Left ventricle myocardium inferior (tissue), 1 donor: ENCODE results near the gene HIBADH. TPM values are rescaled to one million over a fixed set of nuclear protein-coding genes. Genes with fewer than 3 reads are reported as not detected.
A peak's percentile ranks its signal among the peaks of the same experiment; 100 is the strongest.

Source experiments
- DNase-seq: peaks from one replicate; pipeline ENCODE4 v3.0.0-alpha.2; 2020
- H3K27ac ChIP-seq: fragments of 200-600 bp; replicated peaks from 2 replicates; pipeline ENCODE4 v1.8.0; 2021
- H3K27me3 ChIP-seq: fragments of 200-600 bp; 2 replicates; pipeline ENCODE4 v1.8.0; 2021; ENCODE audit warnings: low read depth
- H3K36me3 ChIP-seq: fragments of 200-600 bp; 2 replicates; pipeline ENCODE4 v1.8.0; 2021
- H3K4me1 ChIP-seq: fragments of 200-600 bp; 2 replicates; pipeline ENCODE4 v1.8.0; 2021
- H3K4me3 ChIP-seq: fragments of 200-600 bp; 2 replicates; pipeline ENCODE4 v1.8.0; 2021; ENCODE audit warnings: mild to moderate bottlenecking, moderate library complexity
- H3K9me3 ChIP-seq: fragments of 200-600 bp; replicated peaks from 2 replicates; pipeline ENCODE4 v1.8.0; 2021
- intact Hi-C: fragments of 100-400 bp; cut with micrococcal nuclease; formaldehyde crosslinking; loops from one replicate; pipeline ENCODE4 v1.11.0; 2022
- total RNA-seq: library from RNA; stranded (reverse); fragmentation: NEBNext Ultra II Directional; extraction: Animal tissue kit (Norgen Biotek cat#: 25700); gene quantifications from one replicate; pipeline ENCODE4 v1.2.1, GENCODE V29; 2021
- TF ChIP-seq, protein P1 (sequence below): fragments of 200-600 bp; IDR thresholded peaks from 2 replicates; pipeline ENCODE4 v1.8.0; 2021; ENCODE audit warnings: antibody characterized with exemption, mild to moderate bottlenecking, borderline replicate concordance
- donor health status: DM: no; HTN: yes; CAD: no; lungs with severe emphysema.

HIBADH gene
- total RNA-seq, 1 donor from 2014 or later = 90.8 TPM

DNA sequence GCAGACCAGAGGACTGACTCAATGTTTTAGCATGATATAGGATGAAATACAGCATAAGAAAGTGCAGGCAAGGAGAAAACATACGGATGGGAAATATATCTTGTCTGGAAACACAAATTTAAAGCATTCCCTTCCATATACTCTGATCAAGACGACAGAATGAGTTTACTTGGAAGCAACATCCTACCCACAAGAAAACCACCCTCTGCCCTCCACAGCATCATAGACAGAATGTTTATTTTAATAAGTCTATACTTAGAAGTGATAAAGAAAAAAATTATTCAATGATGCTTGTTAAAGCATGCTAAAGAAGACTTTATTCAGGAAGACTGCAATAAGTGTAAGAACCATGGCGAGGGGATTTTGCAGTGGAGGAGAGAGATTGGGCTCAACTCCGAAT, 32.4 kb upstream of the HIBADH start:
- Histone ChIP-seq H3K27me3 (no peaks in the 10 kb centered on the region), H3K4me1 (no peaks in the 10 kb centered on the region), H3K27ac (no peak overlapping the region), H3K4me3 (no peak overlapping the region), H3K9me3 (no peaks in the 10 kb centered on the region), H3K36me3 (no peaks in the 10 kb centered on the region)
- TF ChIP-seq, protein P1, sequence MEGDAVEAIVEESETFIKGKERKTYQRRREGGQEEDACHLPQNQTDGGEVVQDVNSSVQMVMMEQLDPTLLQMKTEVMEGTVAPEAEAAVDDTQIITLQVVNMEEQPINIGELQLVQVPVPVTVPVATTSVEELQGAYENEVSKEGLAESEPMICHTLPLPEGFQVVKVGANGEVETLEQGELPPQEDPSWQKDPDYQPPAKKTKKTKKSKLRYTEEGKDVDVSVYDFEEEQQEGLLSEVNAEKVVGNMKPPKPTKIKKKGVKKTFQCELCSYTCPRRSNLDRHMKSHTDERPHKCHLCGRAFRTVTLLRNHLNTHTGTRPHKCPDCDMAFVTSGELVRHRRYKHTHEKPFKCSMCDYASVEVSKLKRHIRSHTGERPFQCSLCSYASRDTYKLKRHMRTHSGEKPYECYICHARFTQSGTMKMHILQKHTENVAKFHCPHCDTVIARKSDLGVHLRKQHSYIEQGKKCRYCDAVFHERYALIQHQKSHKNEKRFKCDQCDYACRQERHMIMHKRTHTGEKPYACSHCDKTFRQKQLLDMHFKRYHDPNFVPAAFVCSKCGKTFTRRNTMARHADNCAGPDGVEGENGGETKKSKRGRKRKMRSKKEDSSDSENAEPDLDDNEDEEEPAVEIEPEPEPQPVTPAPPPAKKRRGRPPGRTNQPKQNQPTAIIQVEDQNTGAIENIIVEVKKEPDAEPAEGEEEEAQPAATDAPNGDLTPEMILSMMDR = no peak
- no peak for DNase-seq
- intact Hi-C loops = no loop called here

GRCh38 chr7:27693794-27694193, 31.1 kb upstream of the HIBADH start:
- no peak for DNase-seq
- H3K4me1 ChIP-seq = no peaks in the 10 kb centered on the region
- no peaks in the 10 kb centered on the region for H3K27me3 ChIP-seq
- intact Hi-C loops = no loop called here
- no peak overlapping the region for H3K27ac ChIP-seq
- no peaks in the 10 kb centered on the region for H3K9me3 ChIP-seq
- TF ChIP-seq, protein P1 = no peak
- H3K36me3 ChIP-seq = no peaks in the 10 kb centered on the region
- no peak overlapping the region for H3K4me3 ChIP-seq

DNA sequence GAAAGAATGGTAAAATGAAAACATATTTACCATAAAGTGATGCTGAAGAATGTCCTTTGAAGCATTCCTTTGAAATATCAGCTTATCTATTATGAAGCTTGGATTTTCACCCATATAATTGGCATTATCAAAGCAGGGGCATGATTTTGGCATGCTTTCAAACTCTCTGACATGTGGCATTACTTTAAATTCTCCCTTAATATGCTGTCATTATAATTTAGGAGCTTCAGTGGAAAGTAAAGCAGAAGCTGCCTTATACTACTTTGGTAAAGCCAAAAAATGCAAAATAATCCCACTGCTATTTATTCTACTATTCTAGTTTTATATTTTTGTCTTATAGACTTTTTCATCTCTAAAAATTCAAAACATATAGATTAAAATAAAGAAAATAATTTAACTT, 28.0 kb upstream of the HIBADH start:
- intact Hi-C loops = no loop called here
- Histone ChIP-seq H3K9me3 (peaks cover 7% of the 10 kb centered on the region), H3K27me3 (no peaks in the 10 kb centered on the region), H3K4me3 (no peak overlapping the region), H3K4me1 (no peaks in the 10 kb centered on the region), H3K27ac (no peak overlapping the region), H3K36me3 (no peaks in the 10 kb centered on the region)
- no peak for DNase-seq
- TF ChIP-seq, protein P1 = no peak

- Histone ChIP-seq H3K4me3 (no peak overlapping the region), H3K36me3 (no peaks in the 10 kb centered on the region), H3K9me3 (peaks cover 7% of the 10 kb centered on the region), H3K27ac (no peak overlapping the region), H3K27me3 (no peaks in the 10 kb centered on the region), H3K4me1 (no peaks in the 10 kb centered on the region)
- DNase-seq = no peak
- TF ChIP-seq, protein P1 = peak; percentile 46
- intact Hi-C loops = no loop called here
Observed at GRCh38 chr7:27689591-27690164, 27.0 kb upstream of the HIBADH start.

- no peak for DNase-seq
- intact Hi-C loops = no loop called here
- H3K4me3 ChIP-seq = no peak overlapping the region
- H3K36me3 ChIP-seq = no peaks in the 10 kb centered on the region
- H3K27me3 ChIP-seq = no peaks in the 10 kb centered on the region
- TF ChIP-seq, protein P1 = no peak
- peaks cover 7% of the 10 kb centered on the region for H3K9me3 ChIP-seq
- no peak overlapping the region for H3K27ac ChIP-seq
- no peaks in the 10 kb centered on the region for H3K4me1 ChIP-seq
Observed at GRCh38 chr7:27689150-27689549, 26.5 kb upstream of the HIBADH start.
